ENCODE results near the gene EIF4A2.

- no peak for TF ChIP-seq CTCF (IDR thresholded peaks at IDR 0.05; ENCODE audit: low read depth, low read length)
- no peak for TF ChIP-seq EZH2phosphoT487 (IDR thresholded peaks at IDR 0.05; ENCODE audit: low read depth)
Observed at GRCh38 chr3:186779204-186779603, 4.2 kb upstream of the EIF4A2 start.

All from OCI-LY3 (cell line).